IMR-90 (cell line): Measurements from ENCODE around the gene HES7. TPM values are rescaled to one million over a fixed set of nuclear protein-coding genes. Genes with fewer than 3 reads are reported as not detected.

Source experiments
- ATAC-seq: fragments of 200-7000 bp; cut with Tn5 transposase; 2 replicates; pipeline ENCODE4 v1.9.1; 2020; ENCODE audit warnings: low read depth, mild to moderate bottlenecking, moderate library complexity
- BruUV-seq: library from RNA; stranded (reverse); fragments of 400-500 nt; replicated peaks from 2 replicates; lab custom pipeline; 2021; lab: Mats Ljungman, UMichigan
- CTCF ChIA-PET: fragments of 300-600 bp; formaldehyde crosslinking; extraction: SDS; loops from one replicate; lab custom pipeline; 2021; ENCODE audit warnings: antibody characterized with exemption; lab: Yijun Ruan, JAX
- POLR2A ChIA-PET: fragments of 300-600 bp; sonication (Branson Sonifier 250); formaldehyde crosslinking; loops from one replicate; lab custom pipeline; 2022; ENCODE audit warnings: antibody characterized with exemption; ENCODE audit not compliant: unreplicated experiment; lab: Charles Lee
- DNase-seq: peaks from one replicate; pipeline ENCODE4 v3.0.0; 2013
- H2AFZ ChIP-seq: replicated peaks from 2 replicates; pipeline ENCODE3; 2013; ENCODE audit warnings: low read length, mild to moderate bottlenecking; ENCODE audit not compliant: poor library complexity
- H2AK5ac ChIP-seq: 2 replicates; pipeline ENCODE4 v1.6.1; 2013; ENCODE audit warnings: low read depth, low read length, inconsistent platforms
- H2AK9ac ChIP-seq: replicated peaks from 2 replicates; pipeline ENCODE3; 2013; ENCODE audit warnings: mild to moderate bottlenecking, low read depth, low read length, moderate library complexity; ENCODE audit not compliant: poor library complexity
- H2BK120ac ChIP-seq: 2 replicates; pipeline ENCODE4 v1.6.1; 2013; ENCODE audit warnings: low read depth, low read length, inconsistent platforms
- H2BK15ac ChIP-seq: 3 replicates; pipeline ENCODE4 v1.6.1; 2013; ENCODE audit warnings: low read depth, low read length, inconsistent platforms
- H2BK20ac ChIP-seq: 2 replicates; pipeline ENCODE4 v1.6.1; 2013; ENCODE audit warnings: low read depth, mild to moderate bottlenecking, inconsistent platforms, low read length, moderate library complexity
- H2BK5ac ChIP-seq: 2 replicates; pipeline ENCODE4 v1.6.1; 2013; ENCODE audit warnings: mild to moderate bottlenecking, low read depth, low read length, inconsistent platforms; ENCODE audit not compliant: poor library complexity, severe bottlenecking
- H3K14ac ChIP-seq: replicated peaks from 2 replicates; pipeline ENCODE4 v1.6.1; 2013; ENCODE audit warnings: low read depth, low read length, inconsistent platforms
- H3K18ac ChIP-seq: 2 replicates; pipeline ENCODE4 v1.6.1; 2013; ENCODE audit warnings: low read depth, low read length, control low read depth
- H3K23ac ChIP-seq: 2 replicates; pipeline ENCODE4 v1.6.1; 2013; ENCODE audit warnings: low read depth, low read length, inconsistent platforms
- H3K27ac ChIP-seq: 2 replicates; pipeline ENCODE4 v1.5.1; 2013; ENCODE audit warnings: mild to moderate bottlenecking, control low read depth, low read length; ENCODE audit not compliant: insufficient read depth
- H3K27me3 ChIP-seq: 2 replicates; pipeline ENCODE4 v1.6.1; 2013; ENCODE audit warnings: low read length; ENCODE audit not compliant: control insufficient read depth, insufficient read depth
- H3K36me3 ChIP-seq: 2 replicates; pipeline ENCODE4 v1.6.1; 2013; ENCODE audit warnings: low read length, mixed read lengths; ENCODE audit not compliant: control insufficient read depth, insufficient read depth
- H3K4ac ChIP-seq: 2 replicates; pipeline ENCODE4 v1.6.1; 2013; ENCODE audit warnings: low read depth, low read length, inconsistent platforms
- H3K4me1 ChIP-seq: 2 replicates; pipeline ENCODE4 v1.6.1; 2013; ENCODE audit warnings: low read length, mixed read lengths; ENCODE audit not compliant: control insufficient read depth, insufficient read depth
- H3K4me2 ChIP-seq: 2 replicates; pipeline ENCODE4 v1.6.1; 2013; ENCODE audit warnings: low read depth, mild to moderate bottlenecking, control low read depth, low read length, moderate library complexity
- H3K4me3 ChIP-seq: 2 replicates; pipeline ENCODE4 v1.5.1; 2013; ENCODE audit warnings: low read depth, mild to moderate bottlenecking, control low read depth, low read length, moderate library complexity; ENCODE audit not compliant: insufficient read depth
- H3K56ac ChIP-seq: 2 replicates; pipeline ENCODE4 v1.6.1; 2013; ENCODE audit warnings: low read length, inconsistent platforms; ENCODE audit not compliant: insufficient read depth; ENCODE audit errors: extremely low read depth
- H3K79me1 ChIP-seq, 2 experiments: 2 replicates each; pipeline ENCODE4 v1.6.1; 2013; ENCODE audit warnings: low read length in 2 of 2, inconsistent platforms in 1 of 2, low read depth in 1 of 2
- H3K9ac ChIP-seq: 2 replicates; pipeline ENCODE4 v1.6.1; 2013; ENCODE audit warnings: low read depth, low read length, control low read depth
- H3K9me1 ChIP-seq: 2 replicates; pipeline ENCODE4 v1.6.1; 2013; ENCODE audit warnings: low read length, inconsistent platforms; ENCODE audit not compliant: insufficient read depth
- H3K9me3 ChIP-seq: 2 replicates; pipeline ENCODE4 v1.6.1; 2013; ENCODE audit warnings: low read length; ENCODE audit not compliant: control insufficient read depth, insufficient read depth
- H4K20me1 ChIP-seq: 2 replicates; pipeline ENCODE4 v1.6.1; 2013; ENCODE audit warnings: low read length, inconsistent platforms; ENCODE audit not compliant: insufficient read depth
- H4K5ac ChIP-seq: 2 replicates; pipeline ENCODE4 v1.6.1; 2013; ENCODE audit warnings: mild to moderate bottlenecking, low read depth, low read length, control low read depth
- H4K8ac ChIP-seq, 2 experiments: 2 replicates each; pipeline ENCODE4 v1.6.1; 2013; ENCODE audit warnings: low read depth in 2 of 2, low read length in 2 of 2, control low read depth in 1 of 2, inconsistent platforms in 1 of 2
- H4K91ac ChIP-seq: 2 replicates; pipeline ENCODE4 v1.6.1; 2013; ENCODE audit warnings: low read depth, low read length, inconsistent platforms; ENCODE audit not compliant: insufficient read depth
- CHD1 ChIP-seq: IDR thresholded peaks from 2 replicates; pipeline ENCODE4 v1.6.1; 2012; ENCODE audit warnings: low read depth, low read length, improper control_type of control experiment
- FOS ChIP-seq: fragments of 150-350 bp; IDR thresholded peaks from 2 replicates; pipeline ENCODE4 v1.6.1; 2016; ENCODE audit warnings: low read depth, low read length
- MAZ ChIP-seq: IDR thresholded peaks from 2 replicates; pipeline ENCODE4 v1.6.1; 2012; ENCODE audit warnings: low read depth, mild to moderate bottlenecking, low read length, improper control_type of control experiment, moderate library complexity, borderline replicate concordance
- MXI1 ChIP-seq: IDR thresholded peaks from 2 replicates; pipeline ENCODE4 v1.6.1; 2012; ENCODE audit warnings: low read depth, mild to moderate bottlenecking, low read length, moderate library complexity, borderline replicate concordance
- POLR2A ChIP-seq: IDR thresholded peaks from 2 replicates; pipeline ENCODE4 v1.6.1; 2012; ENCODE audit warnings: mild to moderate bottlenecking, low read depth, low read length
- SMC3 ChIP-seq: fragments of 150-350 bp; IDR thresholded peaks from 2 replicates; pipeline ENCODE4 v1.6.1; 2016; ENCODE audit warnings: low read depth, mild to moderate bottlenecking, antibody characterized with exemption, low read length, moderate library complexity
- WGBS, 2 experiments: methylation state at CpG; one replicate each; pipeline versions ENCODE4 v1.1.5 to v1.1.7; 2013; ENCODE audit warnings: missing lambda C conversion rate in 2 of 2; ENCODE audit not compliant: insufficient read length in 1 of 2; ENCODE audit errors: extremely low coverage in 2 of 2; 5-methylcytosine and 5-hydroxymethylcytosine counted together
- dilution Hi-C: fragments of 300-500 bp; cut with HindIII; formaldehyde crosslinking; loops from one replicate; pipeline ENCODE4 v1.14.3; 2018; ENCODE audit warnings: low sequenced_read_pairs; ENCODE audit not compliant: unreplicated experiment
- in situ Hi-C: fragments of 300-500 bp; cut with MboI; formaldehyde crosslinking; loops from 3 replicates; pipeline ENCODE4 v1.14.3; 2019; ENCODE audit warnings: low sequenced_read_pairs, inconsistent platforms, mixed read lengths
- intact Hi-C: fragments of 100-400 bp; cut with micrococcal nuclease; formaldehyde crosslinking; loops from 2 replicates; pipeline ENCODE4 v1.10.0; 2022
- polyA plus RNA-seq, 3 experiments: library from polyadenylated mRNA; depleted of rRNA; stranded (reverse); fragments of >200 nt; gene quantifications; 2 replicates each; pipeline ENCODE4 v1.2.3, GENCODE V29; 2012; ENCODE audit warnings: low replicate concordance in 1 of 3
- total RNA-seq: library from RNA; depleted of rRNA; stranded (reverse); fragments of >200 nt; gene quantifications from 2 replicates; pipeline ENCODE4 v1.2.3, GENCODE V29; 2012
- TF ChIP-seq, protein P1 (sequence below): fragments of 150-350 bp; IDR thresholded peaks from 2 replicates; pipeline ENCODE4 v1.6.1; 2016; ENCODE audit warnings: low read depth, mild to moderate bottlenecking, low read length, moderate library complexity, borderline replicate concordance

Gene HES7
- total and polyA plus RNA-seq, 2 of the 4 experiments (the other 2 are of a cell fraction) = 0.43 TPM; not detected in 1

DNA sequence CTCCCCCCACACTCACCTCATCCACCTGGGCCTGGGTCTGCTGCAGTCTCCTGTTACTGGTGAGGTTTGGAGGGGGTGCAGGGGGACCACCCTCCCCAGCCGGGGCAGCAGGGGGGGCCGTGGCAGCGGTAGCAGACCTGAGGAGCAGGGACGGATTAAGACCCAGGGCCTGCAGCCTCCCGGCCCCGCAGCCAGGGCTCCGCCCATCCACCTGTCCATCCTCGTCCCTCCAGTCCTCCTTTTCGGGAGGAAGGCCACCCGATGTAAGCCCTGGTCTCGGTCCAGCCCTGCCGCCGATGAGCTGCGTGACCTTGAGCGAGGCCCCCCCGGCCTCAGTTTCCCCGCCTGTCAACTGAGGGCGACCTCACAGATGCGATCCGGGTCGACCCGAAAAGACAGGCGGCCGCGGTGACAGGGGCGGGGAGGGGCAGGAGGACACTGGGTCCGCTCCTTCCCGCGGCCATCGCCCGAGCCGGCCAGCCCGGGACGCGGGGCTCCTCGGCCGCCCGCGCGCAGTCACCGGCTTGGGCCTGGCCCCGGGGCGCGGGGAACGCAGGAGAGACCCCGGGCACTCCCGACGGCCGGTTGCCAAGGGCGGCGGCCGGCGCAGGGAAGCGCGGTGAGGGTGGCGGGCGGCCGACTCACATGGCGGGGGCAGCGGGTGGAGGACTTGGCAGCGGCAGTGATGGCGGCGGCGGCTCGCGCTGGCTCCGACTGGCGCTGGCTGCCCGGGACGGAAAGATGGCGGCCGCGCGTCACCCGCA is 38.5 kb upstream of the HES7 start, which contains the start of gene VAMP2:
TSS of gene VAMP2 (minus strand) at position 716 of the 764 bp plus-strand sequence. CDS start at position 647, 69 bp downstream.
- Histone ChIP-seq H3K56ac (peak within 1 kb of the TSS; percentile 10), H3K79me1 (peaks cover 21 to 39% of the 10 kb centered on the region in 2 experiments), H3K9ac (peak within 1 kb of the TSS; percentile 93), H3K9me3 (no peaks in the 10 kb centered on the region), H3K27me3 (no peaks in the 10 kb centered on the region), H2BK20ac (peak within 1 kb of the TSS; percentile 3; the same call in 1 of the 2 replicates), H3K23ac (peak within 1 kb of the TSS; percentile 94), H2AK5ac (peak within 1 kb of the TSS; percentile 98), H3K9me1 (peaks cover 7% of the 10 kb centered on the region), H4K20me1 (peaks cover 14% of the 10 kb centered on the region), H3K4ac (peak within 1 kb of the TSS; percentile 86), H3K4me2 (peak within 1 kb of the TSS; percentile 96), H3K36me3 (peaks cover 15% of the 10 kb centered on the region), H3K18ac (peak within 1 kb of the TSS; percentile 89), H4K91ac (peak within 1 kb of the TSS; percentile 91), H3K27ac (peak within 1 kb of the TSS; percentile 93), H4K5ac (peak within 1 kb of the TSS; percentile 99), H4K8ac (peak within 1 kb of the TSS; percentile 93 to 98), H3K4me3 (peak within 1 kb of the TSS; percentile 99), H3K4me1 (peaks cover 26% of the 10 kb centered on the region), H2AFZ (peak within 1 kb of the TSS; percentile 97), H2BK120ac (peak within 1 kb of the TSS; percentile 50), H2BK15ac (peak within 1 kb of the TSS; percentile 15; the same call in 1 of the 3 replicates), H3K14ac (peak within 1 kb of the TSS; percentile 87), H2BK5ac (peak within 1 kb of the TSS; percentile 87), H2AK9ac (peak within 1 kb of the TSS; percentile 99)
- WGBS, 2 experiments = 1% methylated on average over 37 of the region's 75 CpGs; no CpG with 5 or more reads in 1 of the 2 experiments
- no TSS peak for BruUV-seq
- TF ChIP-seq MXI1 = peak; percentile 48; the same call in 1 of the 2 replicates
- TF ChIP-seq, protein P1, sequence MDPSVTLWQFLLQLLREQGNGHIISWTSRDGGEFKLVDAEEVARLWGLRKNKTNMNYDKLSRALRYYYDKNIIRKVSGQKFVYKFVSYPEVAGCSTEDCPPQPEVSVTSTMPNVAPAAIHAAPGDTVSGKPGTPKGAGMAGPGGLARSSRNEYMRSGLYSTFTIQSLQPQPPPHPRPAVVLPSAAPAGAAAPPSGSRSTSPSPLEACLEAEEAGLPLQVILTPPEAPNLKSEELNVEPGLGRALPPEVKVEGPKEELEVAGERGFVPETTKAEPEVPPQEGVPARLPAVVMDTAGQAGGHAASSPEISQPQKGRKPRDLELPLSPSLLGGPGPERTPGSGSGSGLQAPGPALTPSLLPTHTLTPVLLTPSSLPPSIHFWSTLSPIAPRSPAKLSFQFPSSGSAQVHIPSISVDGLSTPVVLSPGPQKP = no peak
- no peak for TF ChIP-seq SMC3
- peak; percentile 50; the same call in 1 of the 2 replicates for TF ChIP-seq MAZ
- peak; percentile 83 for TF ChIP-seq POLR2A
- no peak for TF ChIP-seq FOS
- peak; percentile 54; the same call in 1 of the 2 replicates for TF ChIP-seq CHD1
- dilution Hi-C loops = no loop called here
- peak; percentile 71 for ATAC-seq
- ChIA-PET POLR2A (no interaction called here), CTCF (no interaction called here)
- DNase-seq = peak; percentile 50
- in situ Hi-C loops = loop anchor here (25.0 kb wide), 1 partner anchor 925 kb away; the partner anchor contains the start of genes DVL2, GABARAP and PHF23
- intact Hi-C loops = no loop called here
